Activated naive CD4-positive, alpha-beta T cell treated with anti-CD3 and anti-CD28 coated beads, Interleukin-2, amount 50 U/mL, for 16 hours (primary cell): ENCODE data around the gene PIP4K2A.
"Not testable (repeated sequence)": the region's sequence is repeated elsewhere in the genome, so short reads cannot be mapped to it uniquely, and the experiment has no call there.

ENCODE experiments used
- DNase-seq: peaks from one replicate; pipeline ENCODE4 v3.0.0-alpha.2; 2020

Gene PIP4K2A

GRCh38 chr10:22714479-22715289, at the start of gene PIP4K2A:
Gene PIP4K2A (minus strand): TSS chr10:22714578. CDS start chr10:22714326, 252 bp downstream.
- peak; percentile 78 for DNase-seq

- no peak for DNase-seq
Measured at GRCh38 chr10:22761569-22762220, 47.3 kb upstream of the PIP4K2A start.

DNA sequence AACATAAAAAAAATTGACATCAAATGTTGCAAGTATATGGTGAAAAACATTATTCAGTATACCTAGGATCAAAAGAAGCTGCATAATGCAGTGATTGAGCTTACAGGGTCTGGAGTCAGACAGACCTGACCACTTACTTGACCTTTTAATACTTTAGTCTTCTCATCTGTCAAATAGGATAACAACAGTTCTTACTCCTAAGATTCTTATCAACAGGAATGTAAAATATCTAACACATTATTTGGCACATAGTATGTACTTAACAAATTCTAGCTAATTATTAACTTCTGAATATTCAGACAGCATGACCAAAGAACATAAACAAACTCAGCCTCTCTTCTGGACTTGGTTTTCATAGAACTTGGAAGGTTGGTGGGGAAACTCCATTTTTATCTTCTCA, 45.6 kb upstream of the PIP4K2A start:
- no peak for DNase-seq

DNA sequence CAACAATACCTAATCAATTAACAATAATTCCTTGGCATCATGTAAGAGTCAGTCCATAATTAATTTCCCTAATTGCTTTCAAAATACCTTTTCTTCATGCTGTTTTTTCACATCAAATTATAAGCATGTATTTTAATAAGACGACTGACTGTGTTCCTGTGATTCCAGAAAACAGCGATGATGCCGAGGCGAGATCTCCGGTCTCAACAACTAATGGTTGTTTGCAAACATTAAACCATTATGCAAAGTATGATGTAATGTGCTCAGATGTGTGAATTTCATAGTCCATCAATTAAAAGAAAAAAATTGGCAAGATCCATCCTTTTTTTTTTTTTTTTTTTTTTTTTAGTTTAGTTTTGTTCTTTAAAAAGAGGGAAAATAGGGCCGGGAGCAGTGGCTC, 44.5 kb upstream of the PIP4K2A start:
- no peak for DNase-seq

DNA sequence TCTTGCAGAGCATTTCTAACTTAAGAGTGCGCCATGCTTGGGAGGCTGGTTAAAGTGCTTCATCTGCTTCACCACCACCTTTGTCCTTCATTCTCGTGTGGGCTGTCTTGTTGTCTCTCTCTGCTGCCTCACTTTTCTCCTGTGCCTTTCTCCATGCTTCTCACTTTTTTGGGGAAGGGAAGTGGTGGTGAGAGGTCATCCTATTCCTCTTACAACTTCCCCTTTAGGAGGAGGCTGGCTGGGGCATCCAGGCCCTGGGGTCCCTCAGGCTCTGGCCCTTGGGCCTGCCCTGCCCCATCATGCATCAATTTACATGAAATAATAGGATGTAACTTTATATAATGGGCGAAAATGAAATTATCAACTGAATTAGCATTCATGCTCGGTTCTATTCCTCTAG, 39.9 kb upstream of the PIP4K2A start:
- no peak for DNase-seq

DNA sequence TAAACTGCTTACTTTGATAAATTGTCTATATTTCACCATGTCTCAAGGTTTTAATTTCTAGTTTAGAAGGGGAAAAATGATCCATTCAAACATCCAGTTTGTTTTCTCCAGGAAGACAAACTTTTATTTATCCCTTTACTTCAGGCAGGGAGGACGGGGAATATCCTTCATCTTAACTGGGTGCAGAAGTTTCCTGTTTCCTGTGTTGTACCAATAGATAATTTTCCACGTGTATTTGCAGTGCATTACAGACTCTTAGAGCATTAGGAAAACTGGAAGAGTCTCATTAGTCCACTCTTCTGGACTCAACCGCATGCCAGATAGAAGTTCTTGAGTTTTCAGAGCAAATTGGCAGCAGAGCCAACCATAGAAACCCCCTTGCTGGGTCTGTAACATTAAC, 39.4 kb upstream of the PIP4K2A start:
- no peak for DNase-seq

DNA sequence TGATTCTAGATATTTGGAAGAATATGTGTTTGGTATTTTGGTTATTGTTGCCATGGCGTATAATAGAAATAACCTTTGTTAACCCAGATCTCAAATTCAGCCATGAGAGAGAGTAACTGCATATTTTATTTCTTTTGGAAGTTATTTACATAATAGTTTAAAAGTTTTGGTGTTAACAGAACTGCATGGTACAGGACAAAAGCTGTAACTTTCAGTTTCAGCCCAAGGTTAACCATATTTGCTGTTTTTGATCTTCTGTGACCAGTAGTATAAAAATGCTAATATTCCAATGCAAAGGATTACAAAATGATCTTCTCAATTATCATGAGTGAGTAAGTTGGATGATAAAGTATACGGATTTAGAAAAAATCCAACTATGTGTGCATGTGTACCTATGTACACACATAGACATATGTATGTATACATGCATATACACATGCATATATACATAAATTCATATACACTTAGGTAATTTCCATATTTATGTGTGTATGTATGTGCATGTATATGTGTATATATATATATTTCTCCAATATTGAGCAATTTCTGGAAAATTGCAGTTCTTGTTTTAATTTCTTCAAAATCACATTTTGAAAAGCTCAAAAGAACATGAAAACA, 38.0 kb upstream of the PIP4K2A start:
- DNase-seq: no peak

GRCh38 chr10:22750131-22750530, 35.8 kb upstream of the PIP4K2A start:
- DNase-seq: no peak

DNA sequence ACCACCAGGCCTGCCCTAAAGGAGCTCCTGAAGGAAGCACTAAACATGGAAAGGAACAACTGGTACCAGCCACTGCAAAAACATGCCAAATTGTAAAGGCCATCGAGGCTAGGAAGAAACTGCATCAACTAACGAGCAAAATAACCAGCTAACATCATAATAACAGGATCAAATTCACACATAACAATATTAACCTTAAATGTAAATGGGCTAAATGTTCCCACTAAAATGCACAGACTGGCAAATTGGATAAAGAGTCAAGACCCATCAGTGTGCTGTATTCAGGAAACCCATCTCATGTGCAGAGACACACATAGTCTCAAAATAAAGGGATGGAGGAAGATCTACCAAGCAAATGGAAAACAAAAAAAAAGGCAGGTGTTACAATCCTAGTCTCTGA, 30.5 kb upstream of the PIP4K2A start:
- not testable (repeated sequence) for DNase-seq

GRCh38 chr10:22742678-22743077, 28.3 kb upstream of the PIP4K2A start:
- DNase-seq: no peak

GRCh38 chr10:22741631-22742030, 27.3 kb upstream of the PIP4K2A start:
- DNase-seq: not testable (repeated sequence)

DNA sequence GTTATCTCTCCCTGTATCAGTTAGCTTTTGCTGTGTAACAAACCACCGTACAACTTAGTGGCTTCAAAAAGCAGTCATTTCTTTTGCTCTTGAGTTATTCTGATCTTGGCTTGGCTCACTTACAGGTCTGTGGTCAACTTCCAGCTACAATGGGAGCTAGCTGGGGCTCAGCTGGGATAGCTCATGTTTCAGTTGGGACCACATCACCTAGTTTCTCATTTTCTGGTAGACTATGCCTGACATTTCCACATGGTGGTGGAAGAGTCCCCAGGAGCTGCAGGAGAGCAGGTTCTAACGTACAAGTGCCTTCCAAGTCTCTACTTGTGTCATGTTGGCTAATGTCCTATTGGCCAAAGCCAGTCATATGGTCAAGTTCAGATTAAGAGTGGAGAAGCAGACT, 25.8 kb upstream of the PIP4K2A start:
- no peak for DNase-seq

DNA sequence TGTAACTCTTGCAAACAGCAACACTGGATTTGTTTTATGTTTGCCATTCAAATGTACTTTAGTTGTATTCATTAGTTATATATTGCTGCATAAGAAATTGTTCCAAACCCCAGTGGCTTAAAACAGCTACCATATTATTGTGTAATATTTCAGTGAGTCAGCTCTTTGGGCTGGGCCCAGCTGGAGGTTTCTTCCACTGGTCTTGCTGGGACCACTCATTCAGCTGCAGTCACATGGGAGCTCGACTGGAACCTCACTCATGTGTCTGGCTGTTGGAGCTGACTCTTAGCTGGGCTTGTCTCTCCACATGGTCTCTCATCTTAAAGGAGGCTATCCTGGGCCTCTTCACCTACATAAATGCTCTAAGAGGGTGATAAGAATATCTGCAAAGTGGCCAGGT, 23.2 kb upstream of the PIP4K2A start:
- no peak for DNase-seq

DNA sequence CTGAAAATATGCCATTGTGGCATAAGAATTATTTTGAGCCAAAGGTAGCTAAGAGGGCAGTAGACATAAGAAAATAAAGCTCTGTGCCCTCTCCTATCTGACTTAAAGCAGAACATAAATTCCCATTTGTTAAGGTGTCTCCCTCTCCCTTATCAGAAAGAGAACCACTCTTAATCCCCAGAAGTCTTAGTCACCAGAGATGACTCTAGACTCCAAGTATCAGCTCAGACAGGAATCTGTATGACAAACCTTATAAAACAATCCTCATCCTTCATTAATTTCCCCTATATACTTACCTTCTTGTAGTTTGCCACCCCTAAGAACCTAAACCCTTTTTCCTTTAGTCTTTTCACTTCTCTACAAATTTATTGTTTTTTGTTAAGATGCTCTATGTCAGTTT, 21.8 kb upstream of the PIP4K2A start:
- DNase-seq: no peak

DNA sequence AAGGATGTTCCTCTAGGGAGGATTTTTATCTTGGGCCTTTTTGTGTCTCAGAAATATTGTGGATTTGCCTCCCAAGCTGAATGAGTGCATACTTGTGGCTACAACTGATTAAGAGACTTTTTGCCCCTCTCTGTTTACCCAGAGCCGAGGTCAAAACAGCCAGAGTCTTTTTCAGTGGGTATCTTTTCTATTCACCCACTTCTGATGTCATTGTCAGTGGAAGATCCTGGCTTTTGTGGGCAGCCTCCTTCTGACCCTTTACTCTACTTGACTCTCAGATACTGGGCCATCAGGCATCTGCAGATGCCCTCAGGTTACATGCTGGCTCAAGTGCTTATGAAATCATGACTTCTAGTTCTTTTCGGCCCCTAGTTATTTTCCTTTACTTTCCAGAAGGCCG, 19.6 kb upstream of the PIP4K2A start:
- no peak for DNase-seq

- no peak for DNase-seq
Measured at GRCh38 chr10:22727663-22728062, 13.3 kb upstream of the PIP4K2A start.

DNA sequence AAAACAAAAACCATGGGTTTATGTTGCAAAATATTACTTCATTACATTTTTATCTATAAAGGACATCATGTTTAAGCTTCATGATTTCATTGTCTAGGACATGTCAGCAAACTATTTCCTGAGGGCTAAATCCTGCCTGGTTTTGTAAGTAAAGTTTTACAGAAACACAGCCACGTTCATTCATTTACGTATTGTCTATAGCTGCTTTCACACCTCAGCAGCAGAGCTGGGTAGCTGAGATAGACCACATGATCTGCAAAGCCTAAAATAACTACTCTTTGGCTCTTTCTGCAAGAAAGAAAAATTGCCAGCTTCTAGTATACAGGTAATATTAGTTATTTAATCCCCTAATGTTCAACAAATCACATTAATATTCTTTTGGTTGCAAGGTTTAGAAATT, 12.7 kb upstream of the PIP4K2A start:
- no peak for DNase-seq

GRCh38 chr10:22724773-22725172, 10.4 kb upstream of the PIP4K2A start:
- no peak for DNase-seq

GRCh38 chr10:22723783-22724182, 9.4 kb upstream of the PIP4K2A start:
- no peak for DNase-seq

DNA sequence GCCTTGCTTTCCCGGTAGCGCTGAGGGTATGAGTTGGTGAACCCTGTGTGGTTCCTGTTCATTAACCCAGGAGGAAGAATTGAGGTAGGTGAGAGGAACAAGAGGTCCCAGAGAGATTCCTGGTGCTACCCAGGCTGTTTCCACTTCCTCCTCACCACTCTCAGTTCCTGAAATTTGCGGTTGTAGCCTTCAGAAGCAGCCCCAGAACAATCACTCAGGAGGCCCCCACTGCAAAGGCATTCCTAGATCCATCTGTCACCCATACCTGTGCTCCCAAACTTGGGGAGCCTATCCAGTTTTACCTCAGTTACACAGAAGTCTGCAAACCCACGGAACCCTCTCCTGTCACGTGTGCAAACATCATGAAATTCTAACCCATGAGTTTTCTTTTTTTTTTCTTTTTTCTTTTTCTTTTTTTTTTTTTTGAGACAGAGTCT, 9.0 kb upstream of the PIP4K2A start:
- no peak for DNase-seq

GRCh38 chr10:22722626-22723169, 8.3 kb upstream of the PIP4K2A start:
- no peak for DNase-seq

- no peak for DNase-seq
Measured at GRCh38 chr10:22720667-22721066, 6.3 kb upstream of the PIP4K2A start.

DNA sequence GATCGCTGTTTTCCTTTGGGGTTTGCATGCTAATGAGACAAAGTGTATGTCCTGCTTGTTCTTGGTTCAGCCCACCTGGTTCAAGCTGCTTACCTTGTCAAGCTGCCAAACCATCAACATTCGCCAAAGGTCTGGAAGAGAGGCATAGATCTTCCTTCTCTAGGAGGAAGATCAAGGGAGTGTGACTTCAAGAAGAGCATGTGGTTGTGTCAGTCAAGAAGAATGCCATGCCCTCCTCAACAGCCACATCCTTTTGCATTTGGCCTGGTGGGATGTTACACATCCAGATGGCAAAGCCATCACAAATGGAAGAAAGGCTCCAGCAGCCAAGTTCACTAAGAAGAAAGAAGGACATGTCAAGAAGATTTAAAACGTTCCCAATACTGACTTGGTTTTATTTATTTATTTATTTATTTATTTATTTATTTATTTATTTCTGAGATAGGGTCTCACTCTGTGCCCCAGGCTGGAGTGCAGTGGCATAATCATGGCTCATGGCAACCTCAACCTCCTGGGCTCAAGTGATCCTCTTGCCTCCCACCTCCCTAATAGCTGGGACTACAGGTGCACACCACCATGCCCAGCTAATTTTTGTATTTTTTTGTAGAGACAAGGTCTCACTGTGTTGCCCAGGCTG, 5.1 kb upstream of the PIP4K2A start:
- DNase-seq: no peak
